Thyroid gland (tissue), 4 donors: ENCODE measurements around the gene NOM1.

Source experiments
- CTCF ChIP-seq, 6 experiments: fragments of 200-600 bp in 3 of 6; fragments of 450-650 bp in 3 of 6; sonication (generic) in 3 of 6; IDR thresholded peaks; one replicate each; pipeline ENCODE4 v1.5.1; 2016 to 2019; ENCODE audit warnings: antibody characterized with exemption in 6 of 6, mild to moderate bottlenecking in 2 of 6, inconsistent platforms in 1 of 6, moderate library complexity in 1 of 6
- POLR2A ChIP-seq, 2 donors: fragments of 450-650 bp; IDR thresholded peaks; one replicate each; pipeline ENCODE4 v1.6.1; 2017; ENCODE audit warnings: antibody characterized with exemption in 2 of 2, mild to moderate bottlenecking in 2 of 2, moderate library complexity in 1 of 2

- no peak for TF ChIP-seq CTCF (IDR thresholded peaks at IDR 0.05)
- TF ChIP-seq POLR2A (IDR thresholded peaks at IDR 0.05): no peak
These were observed 16.9 kb downstream of the NOM1 start for GRCh38 chr7:156966387-156966786.
